OCI-LY7 (cell line): ENCODE data around the gene MAP4. TPM values are rescaled to one million over a fixed set of nuclear protein-coding genes. Genes with fewer than 3 reads are reported as not detected.
"Not testable (repeated sequence)": the region's sequence is repeated elsewhere in the genome, so short reads cannot be mapped to it uniquely, and the experiment has no call there.

ENCODE experiments used
- BruUV-seq: library from RNA; stranded (reverse); fragments of 400-500 nt; replicated peaks from 2 replicates; lab custom pipeline; 2021; lab: Mats Ljungman, UMichigan
- CTCF ChIA-PET: fragments of 300-600 bp; sonication (Branson Sonifier 250); formaldehyde crosslinking; loops from one replicate; lab custom pipeline; 2022; ENCODE audit warnings: antibody characterized with exemption; ENCODE audit not compliant: unreplicated experiment; lab: Charles Lee
- POLR2A ChIA-PET: fragments of 300-600 bp; sonication (Branson Sonifier 250); formaldehyde crosslinking; loops from one replicate; lab custom pipeline; 2022; ENCODE audit warnings: antibody characterized with exemption; lab: Charles Lee
- DNase-seq: peaks from one replicate; pipeline ENCODE4 v3.0.0-alpha.2; 2015; ENCODE audit warnings: low spot score
- H2AFZ ChIP-seq: fragments of 200-600 bp; sonication (generic), shearing (Covaris generic); 2 replicates; pipeline ENCODE4 v1.6.1; 2014; ENCODE audit warnings: mild to moderate bottlenecking, antibody characterized with exemption, low read length, moderate library complexity
- H3K27ac ChIP-seq: fragments of 200-600 bp; sonication (generic); 2 replicates; pipeline ENCODE4 v1.5.1; 2014; ENCODE audit warnings: mixed run types, low read depth, mild to moderate bottlenecking, moderate library complexity, low read length, inconsistent platforms; ENCODE audit not compliant: poor library complexity, severe bottlenecking
- H3K36me3 ChIP-seq: fragments of 200-600 bp; sonication (generic); 2 replicates; pipeline ENCODE4 v1.6.1; 2014; ENCODE audit warnings: mild to moderate bottlenecking, antibody characterized with exemption, low read length, moderate library complexity, mixed read lengths; ENCODE audit not compliant: insufficient read depth
- H3K4me1 ChIP-seq: fragments of 200-600 bp; sonication (generic); 2 replicates; pipeline ENCODE4 v1.5.1; 2014; ENCODE audit warnings: mild to moderate bottlenecking, low read length; ENCODE audit not compliant: insufficient read depth, poor library complexity, severe bottlenecking
- H3K4me2 ChIP-seq: fragments of 200-600 bp; sonication (generic); 2 replicates; pipeline ENCODE4 v1.6.1; 2014; ENCODE audit warnings: mild to moderate bottlenecking, low read length
- H3K4me3 ChIP-seq: fragments of 200-600 bp; sonication (generic); 2 replicates; pipeline ENCODE4 v1.5.1; 2014; ENCODE audit warnings: mild to moderate bottlenecking, low read depth, low read length; ENCODE audit not compliant: poor library complexity, severe bottlenecking
- H3K79me2 ChIP-seq: fragments of 200-600 bp; sonication (generic); 2 replicates; pipeline ENCODE4 v1.6.1; 2016; ENCODE audit warnings: low read depth, mild to moderate bottlenecking, low read length, moderate library complexity, mixed read lengths; ENCODE audit not compliant: insufficient read depth
- H3K9me2 ChIP-seq: fragments of 200-600 bp; sonication (generic); 2 replicates; pipeline ENCODE4 v1.6.1; 2016; ENCODE audit warnings: mild to moderate bottlenecking, low read length, mixed read lengths; ENCODE audit not compliant: insufficient read depth
- H3K9me3 ChIP-seq: fragments of 200-600 bp; sonication (generic); 2 replicates; pipeline ENCODE4 v1.6.1; 2014; ENCODE audit warnings: mild to moderate bottlenecking, mixed run types, low read length, mixed read lengths
- H4K20me1 ChIP-seq: fragments of 200-600 bp; sonication (generic); 2 replicates; pipeline ENCODE4 v1.6.1; 2014; ENCODE audit warnings: mild to moderate bottlenecking, antibody characterized with exemption, low read length, moderate library complexity, mixed read lengths; ENCODE audit not compliant: insufficient read depth
- EZH2phosphoT487 ChIP-seq: fragments of 200-600 bp; sonication (generic); IDR thresholded peaks from 2 replicates; pipeline ENCODE4 v1.6.1; 2018; ENCODE audit warnings: low read depth, borderline replicate concordance, mild to moderate bottlenecking, mixed run types, antibody characterized with exemption, low read length, moderate library complexity, mixed read lengths
- intact Hi-C: fragments of 100-400 bp; cut with micrococcal nuclease; formaldehyde crosslinking; loops from one replicate; pipeline ENCODE4 v1.10.0; 2022; ENCODE audit not compliant: unreplicated experiment
- total RNA-seq, 2 experiments: library from RNA; depleted of rRNA in 1 of 2; stranded (reverse); fragments of >200 nt in 1 of 2; shearing (Covaris generic) in 1 of 2; gene quantifications; 2 replicates each; pipeline ENCODE4 v1.2.3, GENCODE V29; 2014 to 2022
- TF ChIP-seq, protein P1 (sequence below): fragments of 200-600 bp; sonication (generic); conservative IDR thresholded peaks from 2 replicates; pipeline ENCODE4 v1.5.1; 2014; ENCODE audit warnings: mild to moderate bottlenecking, antibody characterized with exemption, low read length, moderate library complexity, mixed read lengths

Gene MAP4
- total RNA-seq, 2 experiments from 2014 or later: 26.1 to 78.4 TPM

- Histone ChIP-seq H3K4me3 (no peak overlapping the region), H3K36me3 (peaks cover 5% of the 10 kb centered on the region; the same call in 1 of the 2 replicates), H2AFZ (no peak overlapping the region), H4K20me1 (no peaks in the 10 kb centered on the region), H3K4me2 (no peak overlapping the region), H3K27ac (no peak overlapping the region), H3K9me2 (no peaks in the 10 kb centered on the region), H3K79me2 (no peaks in the 10 kb centered on the region), H3K4me1 (peaks cover 12% of the 10 kb centered on the region), H3K9me3 (no peaks in the 10 kb centered on the region)
- DNase-seq: no peak
- POLR2A ChIA-PET: interaction anchor here (0.7 to 1.1 kb wide), 5 partner anchors 16 to 260 kb away, joined by 3 to 4 read pairs (median 3); no protein-coding TSS in a partner anchor
- intact Hi-C loops: no loop called here
- no TSS peak for BruUV-seq
- CTCF ChIA-PET: no interaction called here
- no peak for TF ChIP-seq EZH2phosphoT487
- TF ChIP-seq, protein P1, sequence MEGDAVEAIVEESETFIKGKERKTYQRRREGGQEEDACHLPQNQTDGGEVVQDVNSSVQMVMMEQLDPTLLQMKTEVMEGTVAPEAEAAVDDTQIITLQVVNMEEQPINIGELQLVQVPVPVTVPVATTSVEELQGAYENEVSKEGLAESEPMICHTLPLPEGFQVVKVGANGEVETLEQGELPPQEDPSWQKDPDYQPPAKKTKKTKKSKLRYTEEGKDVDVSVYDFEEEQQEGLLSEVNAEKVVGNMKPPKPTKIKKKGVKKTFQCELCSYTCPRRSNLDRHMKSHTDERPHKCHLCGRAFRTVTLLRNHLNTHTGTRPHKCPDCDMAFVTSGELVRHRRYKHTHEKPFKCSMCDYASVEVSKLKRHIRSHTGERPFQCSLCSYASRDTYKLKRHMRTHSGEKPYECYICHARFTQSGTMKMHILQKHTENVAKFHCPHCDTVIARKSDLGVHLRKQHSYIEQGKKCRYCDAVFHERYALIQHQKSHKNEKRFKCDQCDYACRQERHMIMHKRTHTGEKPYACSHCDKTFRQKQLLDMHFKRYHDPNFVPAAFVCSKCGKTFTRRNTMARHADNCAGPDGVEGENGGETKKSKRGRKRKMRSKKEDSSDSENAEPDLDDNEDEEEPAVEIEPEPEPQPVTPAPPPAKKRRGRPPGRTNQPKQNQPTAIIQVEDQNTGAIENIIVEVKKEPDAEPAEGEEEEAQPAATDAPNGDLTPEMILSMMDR: no peak
These were observed 127.0 kb downstream of the MAP4 start for GRCh38 chr3:47888986-47889757.

GRCh38 chr3:47887991-47888390 lies 128.2 kb downstream of the MAP4 start:
- BruUV-seq, H2AFZ ChIP-seq, CTCF ChIA-PET, H3K9me3 ChIP-seq, H3K4me2 ChIP-seq, H3K9me2 ChIP-seq, DNase-seq, H3K36me3 ChIP-seq, H3K4me3 ChIP-seq, H3K27ac ChIP-seq, intact Hi-C loops, H4K20me1 ChIP-seq, H3K79me2 ChIP-seq, POLR2A ChIA-PET: not testable (repeated sequence)
- H3K4me1 ChIP-seq: peaks cover 12% of the 10 kb centered on the region

GRCh38 chr3:47885168-47885567 lies 131.0 kb downstream of the MAP4 start:
- Histone ChIP-seq H3K79me2 (no peaks in the 10 kb centered on the region), H2AFZ (no peak overlapping the region), H3K4me2 (no peak overlapping the region), H3K9me2 (no peaks in the 10 kb centered on the region), H4K20me1 (no peaks in the 10 kb centered on the region), H3K4me1 (peaks cover 12% of the 10 kb centered on the region), H3K36me3 (no peaks in the 10 kb centered on the region), H3K9me3 (no peaks in the 10 kb centered on the region), H3K4me3 (no peak overlapping the region), H3K27ac (no peak overlapping the region)
- TF ChIP-seq EZH2phosphoT487: no peak
- TF ChIP-seq, protein P1: no peak
- no TSS peak for BruUV-seq
- intact Hi-C loops: no loop called here
- ChIA-PET CTCF (no interaction called here), POLR2A (interaction anchor here (1.0 kb wide), 1 partner anchor 8 kb away, joined by 3 read pairs; no protein-coding TSS in a partner anchor)
- no peak for DNase-seq
